Kidney capillary endothelial cell (primary cell): ENCODE data around the gene ADAMTSL2.

ENCODE experiments used
- DNase-seq: peaks from one replicate; pipeline ENCODE4 v3.0.0-alpha.2; 2018; ENCODE audit warnings: low spot score

The ADAMTSL2 gene

DNA sequence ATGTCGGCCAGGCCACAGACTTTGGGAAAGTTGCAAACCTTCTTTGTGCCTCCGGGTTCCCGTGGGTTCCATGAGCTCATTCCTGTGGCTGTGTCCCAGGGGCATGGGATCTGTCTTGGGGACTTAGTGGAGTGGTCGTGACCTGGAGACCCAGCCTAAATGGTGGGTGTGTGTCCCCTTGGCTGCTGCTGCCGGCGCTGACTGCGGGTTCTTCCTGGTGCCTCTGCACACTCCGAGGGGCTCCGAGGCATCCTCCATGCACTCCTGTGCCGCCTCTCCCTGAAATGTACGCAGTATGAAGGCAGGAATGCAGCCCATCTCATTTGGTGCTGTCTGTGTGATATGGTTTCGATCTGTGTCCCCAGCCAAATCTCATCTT, 34.6 kb upstream of the ADAMTSL2 start:
- no peak for DNase-seq

- no peak for DNase-seq
These were observed 32.4 kb upstream of the ADAMTSL2 start for GRCh38 chr9:133502112-133502511.

DNA sequence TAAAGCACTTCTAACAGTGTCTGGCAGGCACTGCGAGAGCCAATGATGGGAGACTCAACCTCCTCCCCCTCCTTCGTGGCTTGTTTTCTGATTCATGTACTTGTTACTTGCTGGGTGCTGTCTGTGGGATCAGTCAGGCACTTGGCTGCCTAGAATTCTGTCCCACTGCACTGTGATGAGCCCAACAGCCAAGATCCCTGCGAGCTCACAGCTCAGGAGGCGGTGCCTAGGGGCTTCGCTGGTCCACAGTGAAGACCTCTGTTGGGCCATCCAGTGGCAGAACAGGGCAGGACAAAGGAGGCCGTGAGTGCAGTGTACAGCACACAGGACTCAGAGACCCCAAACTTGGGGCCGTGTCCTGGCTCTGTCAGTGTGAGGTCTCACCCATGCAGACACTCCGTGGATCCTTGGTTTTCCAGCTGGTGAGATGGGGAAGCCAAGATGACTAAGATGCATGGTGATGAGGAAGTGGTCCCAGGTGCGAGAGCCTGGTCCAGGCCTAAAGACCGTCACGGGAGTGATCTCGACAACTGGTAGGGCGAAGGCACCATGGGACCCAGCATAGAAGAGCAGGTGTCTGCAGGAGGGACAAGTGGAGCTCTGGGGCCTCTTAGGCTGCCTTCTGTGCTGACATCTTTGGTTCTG, 29.2 kb upstream of the ADAMTSL2 start:
- no peak for DNase-seq

DNA sequence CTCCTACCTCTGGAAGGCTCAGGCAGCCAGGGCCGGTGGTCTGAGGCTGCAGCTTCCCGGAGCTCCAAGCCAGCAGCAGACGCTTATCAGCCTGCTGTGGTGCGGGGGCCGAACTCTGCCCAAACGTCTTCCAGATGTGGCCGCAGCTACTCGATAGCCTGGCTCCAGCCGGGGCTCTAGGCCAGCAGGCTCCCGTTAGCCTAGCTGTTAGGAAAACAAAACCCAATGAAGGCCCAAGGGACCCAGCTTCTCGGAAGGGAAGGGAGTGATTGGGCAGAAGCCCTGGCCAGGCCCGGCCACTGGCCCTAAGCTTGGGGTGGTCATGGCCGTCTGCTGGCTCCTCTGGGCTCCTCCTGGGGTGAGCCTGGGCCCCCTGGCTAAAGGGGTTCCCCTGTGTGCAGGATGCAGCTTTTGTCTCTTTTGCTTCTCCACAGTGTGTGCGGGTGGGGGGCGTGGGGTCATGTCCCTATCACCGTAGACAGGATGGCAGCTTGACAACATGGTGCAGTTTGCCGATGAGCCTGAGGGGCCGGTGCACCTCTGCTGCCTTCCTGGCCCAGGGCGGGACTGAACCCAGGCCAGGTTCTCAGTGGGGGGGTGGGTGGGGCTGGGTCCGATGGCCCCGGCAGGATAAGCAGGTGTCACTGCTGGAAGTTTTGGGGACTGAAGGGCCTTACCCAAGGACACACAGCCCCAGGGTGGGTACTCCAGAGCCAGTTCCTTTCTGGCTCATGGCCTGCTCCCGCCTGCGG, 28.4 kb upstream of the ADAMTSL2 start:
- no peak for DNase-seq

GRCh38 chr9:133506653-133507038, 27.9 kb upstream of the ADAMTSL2 start:
- no peak for DNase-seq

- DNase-seq: no peak
These were observed 27.1 kb upstream of the ADAMTSL2 start for GRCh38 chr9:133507246-133507965.

- DNase-seq: no peak
These were observed 26.5 kb upstream of the ADAMTSL2 start for GRCh38 chr9:133508046-133508445.

GRCh38 chr9:133509179-133510083, 25.1 kb upstream of the ADAMTSL2 start:
- no peak for DNase-seq

DNA sequence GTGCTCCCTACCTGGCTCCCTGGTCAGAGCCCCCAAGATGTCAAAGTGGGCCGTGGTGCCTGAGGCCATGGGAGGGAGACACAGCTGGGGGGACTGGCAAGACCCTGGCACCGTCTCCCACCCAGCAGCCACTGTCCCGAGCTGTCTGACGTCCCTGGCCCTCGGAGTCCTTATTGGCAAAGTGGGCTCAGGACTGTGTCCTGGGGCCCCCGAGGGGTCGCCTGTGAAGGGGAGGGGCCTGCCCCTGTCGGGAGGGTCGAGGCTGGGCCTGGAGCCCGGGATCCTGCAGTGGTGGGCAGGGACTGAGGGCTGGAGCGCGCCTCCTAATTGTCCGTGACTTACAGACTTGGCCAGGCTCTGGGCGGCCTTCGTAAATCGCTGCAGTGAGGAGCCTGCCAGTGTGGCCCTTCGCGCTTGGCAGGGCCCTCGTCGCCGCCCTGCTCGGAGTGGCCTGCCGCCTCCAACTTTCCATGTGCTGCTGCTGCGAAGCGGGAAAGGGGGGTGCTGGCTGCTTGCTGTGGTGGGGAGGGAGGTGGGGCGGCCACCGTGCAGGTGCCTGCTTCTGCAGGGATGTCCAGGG, 23.5 kb upstream of the ADAMTSL2 start:
- DNase-seq: no peak

DNA sequence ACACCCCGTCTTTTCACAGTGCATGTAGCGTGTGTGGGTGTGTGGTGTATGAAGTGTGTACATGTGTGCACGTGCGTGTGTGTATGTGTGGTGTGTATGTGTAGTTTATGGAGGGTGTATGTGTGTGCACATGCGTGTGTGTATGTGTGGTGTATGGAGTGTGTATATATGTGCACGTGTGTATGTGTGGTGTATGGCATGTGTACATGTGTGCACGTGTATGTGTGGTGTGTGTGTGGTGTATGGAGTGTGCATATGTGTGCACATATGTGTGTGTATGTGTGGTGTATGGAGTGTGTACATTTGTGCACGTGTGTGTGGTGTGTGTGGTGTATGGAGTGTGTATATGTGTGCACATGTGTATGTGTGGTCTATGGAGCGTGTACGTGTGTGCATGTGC, 22.9 kb upstream of the ADAMTSL2 start:
- DNase-seq: no peak

- no peak for DNase-seq
These were observed 22.0 kb upstream of the ADAMTSL2 start for GRCh38 chr9:133512253-133513213.

- DNase-seq: no peak
These were observed 21.0 kb upstream of the ADAMTSL2 start for GRCh38 chr9:133513214-133514100.

GRCh38 chr9:133514460-133515239, 19.9 kb upstream of the ADAMTSL2 start:
- no peak for DNase-seq

DNA sequence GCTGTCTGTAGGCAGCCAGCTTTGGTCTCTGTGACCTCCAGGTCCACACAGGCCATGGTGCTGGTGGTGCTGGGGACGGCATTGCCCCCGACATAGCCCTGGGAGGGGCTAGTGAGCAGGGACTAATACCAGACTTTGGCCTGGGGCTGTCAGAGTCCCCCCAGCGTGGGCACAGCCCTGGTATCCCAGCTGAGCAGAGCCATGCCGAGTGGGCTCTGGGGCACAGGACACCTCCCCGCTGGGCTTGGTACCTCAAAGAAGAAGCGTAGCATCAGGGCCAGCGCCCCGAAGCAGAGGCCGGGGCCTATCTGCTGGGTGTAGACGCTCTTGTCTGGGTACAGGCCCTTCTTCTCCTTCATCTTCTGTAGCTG, 19.3 kb upstream of the ADAMTSL2 start:
- DNase-seq: no peak

- DNase-seq: no peak
These were observed 18.8 kb upstream of the ADAMTSL2 start for GRCh38 chr9:133515615-133516255.

- DNase-seq: no peak
These were observed 18.1 kb upstream of the ADAMTSL2 start for GRCh38 chr9:133516256-133516960.

DNA sequence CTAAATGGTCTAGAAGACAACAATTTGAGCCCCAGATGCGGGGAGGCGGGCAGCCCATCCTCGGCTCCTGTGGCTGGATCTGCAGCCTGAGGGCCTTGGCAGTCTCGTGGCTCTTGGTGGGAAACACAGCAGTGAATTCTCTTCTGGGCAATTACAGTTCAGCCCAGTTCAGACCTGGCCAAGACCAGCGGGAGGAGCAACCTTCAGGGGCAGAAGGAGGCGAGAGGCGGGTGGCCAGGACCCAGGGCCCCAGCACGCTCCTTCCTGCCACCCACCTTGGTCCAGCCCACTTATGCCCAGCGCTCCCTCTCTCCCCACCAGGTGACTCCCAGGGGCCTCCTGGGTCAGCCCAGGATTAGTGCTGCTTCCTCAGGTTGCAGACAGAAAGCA, 17.5 kb upstream of the ADAMTSL2 start:
- no peak for DNase-seq

GRCh38 chr9:133517711-133518110, 16.8 kb upstream of the ADAMTSL2 start:
- DNase-seq: no peak
